A172 (cell line): Measurements from ENCODE around the gene ADAM12. TPM values are rescaled to one million over a fixed set of nuclear protein-coding genes. Genes with fewer than 3 reads are reported as not detected.

ENCODE experiments used
- DNase-seq: peaks from one replicate; pipeline ENCODE4 v3.0.0-alpha.2; 2015; ENCODE audit warnings: low spot score
- total RNA-seq: library from RNA; depleted of rRNA; stranded (reverse); fragments of >200 nt; shearing (Covaris generic); gene quantifications from 2 replicates; pipeline ENCODE4 v1.2.3, GENCODE V29; 2014

The ADAM12 gene
- total RNA-seq, 1 experiment from 2014 or later: 8.1 TPM

- DNase-seq: no peak
Observed at GRCh38 chr10:126235979-126236851, 152.1 kb downstream of the ADAM12 start.

GRCh38 chr10:126235091-126235978 lies 152.9 kb downstream of the ADAM12 start:
- DNase-seq: no peak

- DNase-seq: no peak
Observed at GRCh38 chr10:126234630-126235029, 153.6 kb downstream of the ADAM12 start.

- DNase-seq: no peak
Observed at GRCh38 chr10:126233182-126234148, 154.8 kb downstream of the ADAM12 start.

- DNase-seq: no peak
Observed at GRCh38 chr10:126230587-126230986, 157.7 kb downstream of the ADAM12 start.

- DNase-seq: no peak
Observed at GRCh38 chr10:126229686-126230085, 158.6 kb downstream of the ADAM12 start.

GRCh38 chr10:126227762-126228134 lies 160.5 kb downstream of the ADAM12 start:
- peak; percentile 36 for DNase-seq

GRCh38 chr10:126226988-126227761 lies 161.1 kb downstream of the ADAM12 start:
- no peak for DNase-seq

GRCh38 chr10:126226205-126226604 lies 162.1 kb downstream of the ADAM12 start:
- no peak for DNase-seq

- DNase-seq: no peak
Observed at GRCh38 chr10:126225672-126226008, 162.6 kb downstream of the ADAM12 start.

- DNase-seq: no peak
Observed at GRCh38 chr10:126224967-126225671, 163.2 kb downstream of the ADAM12 start.

- no peak for DNase-seq
Observed at GRCh38 chr10:126223512-126224067, 164.7 kb downstream of the ADAM12 start.

- DNase-seq: no peak
Observed at GRCh38 chr10:126222736-126223511, 165.4 kb downstream of the ADAM12 start.

GRCh38 chr10:126221874-126222273 lies 166.4 kb downstream of the ADAM12 start:
- DNase-seq: no peak

GRCh38 chr10:126218778-126219649 lies 169.3 kb downstream of the ADAM12 start:
- DNase-seq: no peak

- no peak for DNase-seq
Observed at GRCh38 chr10:126218174-126218573, 170.1 kb downstream of the ADAM12 start.

- DNase-seq: no peak
Observed at GRCh38 chr10:126216632-126216961, 171.7 kb downstream of the ADAM12 start.
